Keratinocyte (primary cell): Measurements from ENCODE around the gene FRMD1.

ENCODE experiments used
- CTCF ChIP-seq, 3 experiments: IDR thresholded peaks in 1 of 3; conservative IDR thresholded peaks in 1 of 3; optimal IDR thresholded peaks in 1 of 3; 2 replicates in 2 of 3; 3 replicates in 1 of 3; pipeline versions ENCODE3 to v1.5.1; 2011; ENCODE audit warnings: low read length in 3 of 3, mild to moderate bottlenecking in 3 of 3, moderate library complexity in 2 of 3, control low read depth in 1 of 3, inconsistent platforms in 1 of 3; ENCODE audit not compliant: insufficient read depth in 2 of 3; ENCODE audit errors: extremely low read depth in 1 of 3
- EZH2 ChIP-seq: IDR thresholded peaks from one replicate; pipeline ENCODE4 v1.6.1; 2012; ENCODE audit warnings: inconsistent platforms, mild to moderate bottlenecking, low read length, moderate library complexity

GRCh38 chr6:168116975-168117899 is 38.2 kb upstream of the FRMD1 start:
- TF ChIP-seq CTCF (optimal IDR thresholded peaks at IDR 0.05 in 1 of 3, IDR thresholded peaks at IDR 0.05 in 1 of 3, conservative IDR thresholded peaks at IDR 0.05 in 1 of 3; ENCODE audit: extremely low read depth in 1 of 3, insufficient read depth in 2 of 3, low read length in 3 of 3): no peak
- TF ChIP-seq EZH2: no peak
